Activated B cell treated with CpG ODN at 0.5 μM for 24 hours (primary cell): ENCODE results near the gene METTL4. TPM values are rescaled to one million over a fixed set of nuclear protein-coding genes. Genes with fewer than 3 reads are reported as not detected.
A peak's percentile ranks its signal among the peaks of the same experiment; 100 is the strongest.

Experiments used
- ATAC-seq: fragments of 200-7000 bp; cut with Tn5 transposase; one replicate; pipeline ENCODE4 v1.10.0; 2021; ENCODE audit warnings: low read depth, mild to moderate bottlenecking, moderate library complexity
- CTCF ChIA-PET: fragments of 350-600 bp; sonication (Branson Sonifier 250); formaldehyde crosslinking; loops from one replicate; lab custom pipeline; 2021; ENCODE audit warnings: antibody characterized with exemption; lab: Charles Lee
- POLR2A ChIA-PET: fragments of 350-600 bp; sonication (Branson Sonifier 250); formaldehyde crosslinking; loops from one replicate; lab custom pipeline; 2021; ENCODE audit warnings: antibody characterized with exemption; lab: Charles Lee
- DNase-seq: peaks from one replicate; pipeline ENCODE4 v3.0.0; 2022
- H3K27ac Mint-ChIP-seq: one replicate; pipeline ENCODE4 v1.8.0; 2020; ENCODE audit warnings: mixed read lengths
- H3K27me3 Mint-ChIP-seq: one replicate; pipeline ENCODE4 v1.8.0; 2021; ENCODE audit warnings: mixed read lengths
- H3K36me3 Mint-ChIP-seq: one replicate; pipeline ENCODE4 v1.8.0; 2021; ENCODE audit warnings: low read depth, mixed read lengths
- H3K4me1 Mint-ChIP-seq: one replicate; pipeline ENCODE4 v1.8.0; 2021; ENCODE audit warnings: mixed read lengths
- H3K4me3 Mint-ChIP-seq: one replicate; pipeline ENCODE4 v1.8.0; 2020; ENCODE audit warnings: mild to moderate bottlenecking, mixed read lengths
- H3K9me3 Mint-ChIP-seq: one replicate; pipeline ENCODE4 v1.8.0; 2020; ENCODE audit warnings: mixed read lengths
- intact Hi-C: fragments of 100-400 bp; cut with micrococcal nuclease; formaldehyde crosslinking; loops from one replicate; pipeline ENCODE4 v1.15.1; 2024
- total RNA-seq: library from RNA; stranded (reverse); gene quantifications from 2 replicates; pipeline ENCODE4 v1.2.3, GENCODE V29; 2022
- TF ChIP-seq, protein P1 (sequence below): fragments of 200-600 bp; IDR thresholded peaks from one replicate; pipeline ENCODE4 v1.8.0; 2022; ENCODE audit warnings: antibody characterized with exemption, mild to moderate bottlenecking

Gene METTL4, protein sequence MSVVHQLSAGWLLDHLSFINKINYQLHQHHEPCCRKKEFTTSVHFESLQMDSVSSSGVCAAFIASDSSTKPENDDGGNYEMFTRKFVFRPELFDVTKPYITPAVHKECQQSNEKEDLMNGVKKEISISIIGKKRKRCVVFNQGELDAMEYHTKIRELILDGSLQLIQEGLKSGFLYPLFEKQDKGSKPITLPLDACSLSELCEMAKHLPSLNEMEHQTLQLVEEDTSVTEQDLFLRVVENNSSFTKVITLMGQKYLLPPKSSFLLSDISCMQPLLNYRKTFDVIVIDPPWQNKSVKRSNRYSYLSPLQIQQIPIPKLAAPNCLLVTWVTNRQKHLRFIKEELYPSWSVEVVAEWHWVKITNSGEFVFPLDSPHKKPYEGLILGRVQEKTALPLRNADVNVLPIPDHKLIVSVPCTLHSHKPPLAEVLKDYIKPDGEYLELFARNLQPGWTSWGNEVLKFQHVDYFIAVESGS
- total RNA-seq, result 17.4 TPM in 2 replicates

DNA sequence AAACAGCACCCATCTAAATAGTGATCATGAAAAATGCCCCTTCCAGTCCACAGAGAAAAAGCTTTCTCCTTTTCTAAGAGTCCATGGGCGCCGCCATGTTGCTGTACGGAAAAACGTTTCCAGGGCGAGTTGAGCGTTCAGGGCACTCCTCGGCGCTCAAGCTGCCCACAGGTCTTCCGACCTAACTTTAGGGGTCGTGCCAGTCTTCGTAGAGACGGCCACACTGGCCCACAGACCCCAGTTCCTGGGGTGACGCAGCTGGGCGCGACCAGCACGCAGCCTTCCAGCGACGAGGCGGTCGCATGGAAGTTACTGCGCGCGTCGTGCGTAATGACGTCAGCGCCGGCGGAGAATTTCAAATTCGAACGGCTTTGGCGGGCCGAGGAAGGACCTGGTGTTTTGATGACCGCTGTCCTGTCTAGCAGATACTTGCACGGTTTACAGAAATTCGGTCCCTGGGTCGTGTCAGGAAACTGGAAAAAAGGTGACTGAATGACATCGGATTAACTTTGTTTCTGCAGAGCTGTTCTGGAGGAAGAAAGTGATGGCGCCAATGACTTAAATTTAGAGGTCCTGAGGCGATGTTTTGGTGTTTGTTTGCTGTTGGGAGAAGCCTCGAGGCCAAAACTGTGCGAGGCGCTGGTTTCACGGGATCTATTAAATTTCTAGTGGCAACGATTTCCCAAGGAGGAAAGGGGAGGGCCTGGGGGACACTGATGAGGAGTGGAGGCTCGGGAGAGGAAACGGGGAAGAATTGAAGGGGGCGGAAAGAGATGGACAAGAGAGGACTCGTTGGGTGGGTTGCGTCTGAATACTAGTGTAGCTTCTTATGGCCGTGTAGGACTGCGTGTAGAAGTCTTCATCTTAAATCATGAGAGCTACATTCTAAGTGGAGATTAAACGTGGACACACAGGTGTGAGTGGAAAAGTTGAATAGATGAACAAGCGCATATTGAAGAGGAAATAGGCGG, at the start of gene METTL4, which contains the start of gene NDC80:
METTL4 (minus strand) TSS at position 306 of the 971 bp plus-strand sequence. CDS start 4,289 bp downstream, outside the sequence.
NDC80 (plus strand) TSS at position 358 of the 971 bp plus-strand sequence. CDS start 1,429 bp downstream, outside the sequence.
- ChIA-PET POLR2A (interaction anchor here (0.7 to 5.7 kb wide), 12 partner anchors 18 to 116 kb away, joined by 3 to 105 read pairs (median 7); partner anchors contain the start of gene SMCHD1), CTCF (interaction anchor here (0.8 to 2.9 kb wide), 7 partner anchors 24 to 97 kb away, joined by 3 to 18 read pairs (median 4); partner anchors contain the start of gene SMCHD1)
- Mint-ChIP-seq H3K9me3 (no peaks in the 10 kb centered on the region), H3K36me3 (peaks cover 23% of the 10 kb centered on the region), H3K4me1 (peaks cover 50% of the 10 kb centered on the region), H3K27ac (peak within 1 kb of the TSS; percentile 99), H3K4me3 (peak within 1 kb of the TSS; percentile 100), H3K27me3 (no peaks in the 10 kb centered on the region)
- TF ChIP-seq, protein P1, sequence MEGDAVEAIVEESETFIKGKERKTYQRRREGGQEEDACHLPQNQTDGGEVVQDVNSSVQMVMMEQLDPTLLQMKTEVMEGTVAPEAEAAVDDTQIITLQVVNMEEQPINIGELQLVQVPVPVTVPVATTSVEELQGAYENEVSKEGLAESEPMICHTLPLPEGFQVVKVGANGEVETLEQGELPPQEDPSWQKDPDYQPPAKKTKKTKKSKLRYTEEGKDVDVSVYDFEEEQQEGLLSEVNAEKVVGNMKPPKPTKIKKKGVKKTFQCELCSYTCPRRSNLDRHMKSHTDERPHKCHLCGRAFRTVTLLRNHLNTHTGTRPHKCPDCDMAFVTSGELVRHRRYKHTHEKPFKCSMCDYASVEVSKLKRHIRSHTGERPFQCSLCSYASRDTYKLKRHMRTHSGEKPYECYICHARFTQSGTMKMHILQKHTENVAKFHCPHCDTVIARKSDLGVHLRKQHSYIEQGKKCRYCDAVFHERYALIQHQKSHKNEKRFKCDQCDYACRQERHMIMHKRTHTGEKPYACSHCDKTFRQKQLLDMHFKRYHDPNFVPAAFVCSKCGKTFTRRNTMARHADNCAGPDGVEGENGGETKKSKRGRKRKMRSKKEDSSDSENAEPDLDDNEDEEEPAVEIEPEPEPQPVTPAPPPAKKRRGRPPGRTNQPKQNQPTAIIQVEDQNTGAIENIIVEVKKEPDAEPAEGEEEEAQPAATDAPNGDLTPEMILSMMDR, result no peak
- DNase-seq (peak; percentile 82), ATAC-seq (peak; percentile 93)
- intact Hi-C loops, result loop anchor here (1.0 to 5.0 kb wide), 9 partner anchors 17 to 691 kb away; partner anchors contain the start of genes EMILIN2, MYL12B and SMCHD1

DNA sequence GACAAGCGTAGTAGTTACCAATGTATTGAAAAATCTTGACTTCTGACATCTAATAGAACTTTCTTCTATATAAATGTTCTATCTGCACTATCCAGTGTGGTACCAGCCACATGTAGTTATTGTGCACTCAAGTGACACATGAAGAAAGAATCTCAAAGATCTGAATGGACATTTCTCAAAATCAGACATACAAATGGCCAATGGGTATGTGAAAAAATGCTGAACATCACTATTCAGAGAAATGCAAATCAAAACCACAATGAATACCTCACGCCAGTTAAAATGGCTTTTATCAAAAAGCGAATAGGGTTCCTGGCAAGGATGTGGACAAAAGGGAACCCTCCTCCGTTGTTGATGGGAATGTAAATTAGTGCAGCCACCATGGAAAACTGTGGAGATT, 46.7 kb upstream of the METTL4 start:
- Mint-ChIP-seq H3K27ac (no peak overlapping the region), H3K27me3 (no peaks in the 10 kb centered on the region), H3K9me3 (peaks cover 2% of the 10 kb centered on the region), H3K4me1 (peaks cover 3% of the 10 kb centered on the region), H3K36me3 (peaks cover 3% of the 10 kb centered on the region), H3K4me3 (no peak overlapping the region)
- intact Hi-C loops, result loop anchor here (2.0 kb wide), 1 partner anchor 17 kb away; no protein-coding TSS in a partner anchor
- CTCF ChIA-PET, result no interaction called here
- POLR2A ChIA-PET, result no interaction called here
- DNase-seq (no peak), ATAC-seq (no peak)
- TF ChIP-seq, protein P1, result no peak

DNA sequence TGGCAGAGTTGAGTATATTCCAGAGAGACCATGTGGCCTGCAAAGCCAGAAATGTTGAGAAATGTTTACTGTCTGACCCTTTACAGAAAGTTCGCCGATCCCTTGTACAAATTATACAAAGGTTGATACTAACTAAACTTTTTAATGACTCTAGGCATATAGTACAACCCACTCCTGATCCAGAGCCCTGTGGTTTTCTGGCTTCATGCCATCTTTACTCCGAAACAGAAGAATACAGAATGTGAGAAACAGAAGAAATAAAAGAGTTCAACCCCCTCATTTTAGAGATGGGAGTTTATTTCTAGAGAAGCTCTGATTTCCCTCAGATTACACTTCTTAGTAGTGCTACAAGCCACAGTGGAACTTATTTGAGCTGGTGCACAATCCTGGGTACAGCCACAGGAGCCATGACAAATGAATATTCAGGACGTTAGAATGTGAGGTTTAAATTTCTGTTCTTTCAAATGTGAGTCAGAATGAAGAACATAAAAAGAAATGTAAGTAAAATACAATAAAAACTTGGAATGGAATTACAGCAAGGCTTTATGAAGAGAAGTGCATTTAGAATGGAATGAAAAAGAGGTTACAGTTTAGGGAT, 46.2 kb upstream of the METTL4 start:
- intact Hi-C loops, result no loop called here
- Mint-ChIP-seq H3K27ac (no peak overlapping the region), H3K4me3 (no peak overlapping the region), H3K27me3 (no peaks in the 10 kb centered on the region), H3K36me3 (peaks cover 3% of the 10 kb centered on the region), H3K9me3 (peaks cover 2% of the 10 kb centered on the region), H3K4me1 (peaks cover 3% of the 10 kb centered on the region)
- ATAC-seq (no peak), DNase-seq (no peak)
- ChIA-PET POLR2A (no interaction called here), CTCF (no interaction called here)
- TF ChIP-seq, protein P1, result no peak

DNA sequence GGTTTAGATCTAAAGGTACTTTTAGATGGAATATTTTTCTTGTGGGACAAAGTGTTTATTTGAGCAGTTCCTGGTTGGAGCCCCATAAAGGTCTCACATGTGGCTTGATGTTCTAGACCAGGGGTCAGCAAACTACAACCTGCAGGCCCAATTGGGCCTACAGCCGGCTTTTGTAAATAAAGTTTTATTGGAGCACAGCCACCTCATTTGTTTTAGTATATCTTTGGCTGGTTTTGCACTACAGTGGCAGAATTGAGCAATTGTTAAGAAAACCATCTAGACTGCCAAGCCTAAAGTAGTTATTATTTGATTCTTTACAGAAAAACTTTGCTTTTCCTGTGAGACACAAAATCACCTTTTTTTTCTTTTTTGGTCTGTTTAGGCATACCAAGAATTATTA, 41.7 kb upstream of the METTL4 start:
- peaks cover 2% of the 10 kb centered on the region for H3K9me3 Mint-ChIP-seq
- ChIA-PET POLR2A (no interaction called here), CTCF (no interaction called here)
- DNase-seq (no peak), ATAC-seq (no peak)
- H3K36me3 Mint-ChIP-seq, result peaks cover 4% of the 10 kb centered on the region
- no peak overlapping the region for H3K4me3 Mint-ChIP-seq
- H3K4me1 Mint-ChIP-seq, result peaks cover under 1% of the 10 kb centered on the region
- no peak overlapping the region for H3K27ac Mint-ChIP-seq
- H3K27me3 Mint-ChIP-seq, result no peaks in the 10 kb centered on the region
- TF ChIP-seq, protein P1, result no peak
- intact Hi-C loops, result no loop called here
